ENCODE measurements around the gene FCHSD1. TPM values are rescaled to one million over a fixed set of nuclear protein-coding genes. Genes with fewer than 3 reads are reported as not detected.

FCHSD1 gene
- total RNA-seq, 1 donor from 2014 or later, result 8.7 TPM

- TF ChIP-seq CTCF (IDR thresholded peaks at IDR 0.05) (no peak), EZH2phosphoT487 (IDR thresholded peaks at IDR 0.05) (no peak), EZH2 (IDR thresholded peaks at IDR 0.05) (no peak)
- Histone ChIP-seq H3K4me2 (peak overlapping the region; percentile 83), H2AFZ (replicated peaks) (peak overlapping the region; percentile 57), H3F3A (ENCODE audit: low read depth) (peaks cover 12% of the 10 kb centered on the region), H3K27me3 (peaks cover 22% of the 10 kb centered on the region), H3K79me2 (ENCODE audit: low read depth) (no peaks in the 10 kb centered on the region), H3K9me3 (ENCODE audit: low read depth) (no peaks in the 10 kb centered on the region), H3K36me3 (no peaks in the 10 kb centered on the region), H3K27ac (no peak overlapping the region), H4K20me1 (ENCODE audit: low read depth) (no peaks in the 10 kb centered on the region), H3K4me1 (peaks cover 20% of the 10 kb centered on the region), H3K4me3 (peak overlapping the region; percentile 46), H3K9ac (no peak overlapping the region)
- H3K4me3 Mint-ChIP-seq, result peak overlapping the region; percentile 83
- H3K9me3 Mint-ChIP-seq, result no peaks in the 10 kb centered on the region
- no peaks in the 10 kb centered on the region for H3K36me3 Mint-ChIP-seq
- H3K27me3 Mint-ChIP-seq (ENCODE audit: insufficient read depth, low read depth), result peaks cover 17% of the 10 kb centered on the region
- H3K27ac Mint-ChIP-seq, result peak overlapping the region; percentile 16
- H3K4me1 Mint-ChIP-seq, result peaks cover 23% of the 10 kb centered on the region
- DNase-seq (ENCODE audit: low spot score), result no peak
Observed at GRCh38 chr5:141692533-141692888, 41.3 kb upstream of the FCHSD1 start.

- H3K4me3 ChIP-seq, result peak overlapping the region; percentile 46
- peak overlapping the region; percentile 57 for H2AFZ ChIP-seq (replicated peaks)
- H3K4me2 ChIP-seq, result peak overlapping the region; percentile 83
- DNase-seq (ENCODE audit: low spot score), result peak; percentile 90
- peaks cover 12% of the 10 kb centered on the region for H3F3A ChIP-seq (ENCODE audit: low read depth)
- Mint-ChIP-seq H3K9me3 (no peaks in the 10 kb centered on the region), H3K27ac (no peak overlapping the region), H3K4me1 (peaks cover 26% of the 10 kb centered on the region), H3K36me3 (no peaks in the 10 kb centered on the region), H3K4me3 (peak overlapping the region; percentile 83), H3K27me3 (ENCODE audit: insufficient read depth, low read depth) (peaks cover 17% of the 10 kb centered on the region)
- H3K27me3 ChIP-seq, result peaks cover 22% of the 10 kb centered on the region
- H3K36me3 ChIP-seq, result no peaks in the 10 kb centered on the region
- peaks cover 23% of the 10 kb centered on the region for H3K4me1 ChIP-seq
- H3K9me3 ChIP-seq (ENCODE audit: low read depth), result no peaks in the 10 kb centered on the region
- H3K27ac ChIP-seq, result no peak overlapping the region
- H3K79me2 ChIP-seq (ENCODE audit: low read depth), result no peaks in the 10 kb centered on the region
- no peaks in the 10 kb centered on the region for H4K20me1 ChIP-seq (ENCODE audit: low read depth)
- TF ChIP-seq EZH2 (IDR thresholded peaks at IDR 0.05) (no peak), CTCF (IDR thresholded peaks at IDR 0.05) (peak; percentile 97), EZH2phosphoT487 (IDR thresholded peaks at IDR 0.05) (peak; percentile 25)
- H3K9ac ChIP-seq, result no peak overlapping the region
Observed at GRCh38 chr5:141691867-141692532, 40.8 kb upstream of the FCHSD1 start.

GRCh38 chr5:141691286-141691866 lies 40.2 kb upstream of the FCHSD1 start:
- Histone ChIP-seq H3F3A (ENCODE audit: low read depth) (peaks cover 12% of the 10 kb centered on the region), H3K4me2 (no peak overlapping the region), H4K20me1 (ENCODE audit: low read depth) (no peaks in the 10 kb centered on the region), H3K4me1 (peaks cover 24% of the 10 kb centered on the region), H3K27ac (no peak overlapping the region), H3K79me2 (ENCODE audit: low read depth) (no peaks in the 10 kb centered on the region), H2AFZ (replicated peaks) (no peak overlapping the region), H3K36me3 (no peaks in the 10 kb centered on the region), H3K27me3 (peaks cover 22% of the 10 kb centered on the region), H3K4me3 (no peak overlapping the region), H3K9me3 (ENCODE audit: low read depth) (no peaks in the 10 kb centered on the region), H3K9ac (no peak overlapping the region)
- DNase-seq (ENCODE audit: low spot score), result no peak
- Mint-ChIP-seq H3K9me3 (no peaks in the 10 kb centered on the region), H3K27ac (no peak overlapping the region), H3K36me3 (no peaks in the 10 kb centered on the region), H3K4me1 (peaks cover 32% of the 10 kb centered on the region), H3K27me3 (ENCODE audit: insufficient read depth, low read depth) (peaks cover 17% of the 10 kb centered on the region), H3K4me3 (no peak overlapping the region)
- TF ChIP-seq CTCF (IDR thresholded peaks at IDR 0.05), result no peak
- TF ChIP-seq EZH2phosphoT487 (IDR thresholded peaks at IDR 0.05), result no peak
- no peak for TF ChIP-seq EZH2 (IDR thresholded peaks at IDR 0.05)
